H54 (cell line): ENCODE results near the gene ZNF319.

Experiments
- DNase-seq: peaks from one replicate; pipeline ENCODE4 v3.0.0; 2011; ENCODE audit warnings: low spot score, mixed read lengths; ENCODE audit not compliant: insufficient read length
- FAIRE-seq: peaks from 3 replicates; lab custom pipeline; 2011; peaks lifted over from hg19 to GRCh38; lab: Jason Lieb, UNC
- POLR2A ChIP-seq: IDR thresholded peaks from 2 replicates; pipeline ENCODE4 v1.6.1; 2011; ENCODE audit warnings: low read depth, mild to moderate bottlenecking, low read length

The ZNF319 gene

DNA sequence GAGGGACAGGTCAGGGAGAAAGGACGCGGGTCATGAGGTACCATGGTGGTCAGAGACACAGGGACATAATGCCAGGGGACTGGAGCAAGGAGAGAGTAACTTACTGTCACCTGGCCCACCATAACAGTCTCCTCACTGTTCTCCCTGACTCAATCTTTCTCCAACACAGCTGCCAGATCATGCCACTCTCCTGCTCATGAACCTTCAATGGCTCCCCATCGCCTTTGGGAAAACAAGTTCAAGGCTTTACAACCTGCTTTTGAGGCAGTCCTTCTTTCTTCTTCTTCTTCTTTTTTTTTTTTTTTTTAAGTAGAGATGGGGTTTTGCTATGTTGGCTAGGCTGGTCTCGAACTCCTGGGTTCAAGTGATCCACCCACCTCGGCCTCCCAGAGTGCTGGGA, 52.4 kb downstream of the ZNF319 start:
- FAIRE-seq (no peak), DNase-seq (no peak)
- TF ChIP-seq POLR2A = no peak

GRCh38 chr16:57947261-57947660, 53.2 kb downstream of the ZNF319 start:
- DNase-seq = no peak
- no peak for TF ChIP-seq POLR2A
- FAIRE-seq = no peak

DNA sequence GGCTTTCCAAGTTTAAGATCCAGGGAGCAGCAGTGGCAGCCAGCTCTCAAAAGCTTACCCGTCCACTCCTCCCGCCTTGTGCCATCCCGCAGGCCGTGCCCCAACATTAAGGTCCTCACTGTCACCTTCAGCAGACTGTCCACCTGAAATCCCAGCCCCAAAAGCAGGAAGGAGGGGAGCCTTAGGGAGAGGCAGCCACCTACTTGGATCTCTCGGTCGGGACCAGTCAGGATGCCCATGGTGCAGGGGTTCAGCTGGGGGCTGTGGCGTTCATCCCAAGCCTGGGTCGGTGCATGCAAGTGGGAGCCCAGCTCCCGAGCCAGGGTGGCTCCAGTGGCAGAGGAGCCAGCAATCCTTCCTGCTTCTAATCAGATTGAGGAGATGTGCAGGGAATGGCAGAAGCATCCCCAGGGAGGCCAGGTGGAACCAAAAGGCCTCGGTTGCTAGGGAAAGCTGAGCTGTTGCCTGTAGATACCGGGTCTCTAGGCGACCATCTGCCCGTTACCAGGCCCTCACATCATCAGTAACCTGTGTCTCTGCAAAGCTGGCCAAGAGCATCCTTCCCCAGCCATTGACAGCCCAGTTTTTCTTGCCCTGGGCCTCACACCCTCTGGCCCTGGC, 54.2 kb downstream of the ZNF319 start:
- TF ChIP-seq POLR2A = no peak
- DNase-seq (no peak), FAIRE-seq (no peak)

DNA sequence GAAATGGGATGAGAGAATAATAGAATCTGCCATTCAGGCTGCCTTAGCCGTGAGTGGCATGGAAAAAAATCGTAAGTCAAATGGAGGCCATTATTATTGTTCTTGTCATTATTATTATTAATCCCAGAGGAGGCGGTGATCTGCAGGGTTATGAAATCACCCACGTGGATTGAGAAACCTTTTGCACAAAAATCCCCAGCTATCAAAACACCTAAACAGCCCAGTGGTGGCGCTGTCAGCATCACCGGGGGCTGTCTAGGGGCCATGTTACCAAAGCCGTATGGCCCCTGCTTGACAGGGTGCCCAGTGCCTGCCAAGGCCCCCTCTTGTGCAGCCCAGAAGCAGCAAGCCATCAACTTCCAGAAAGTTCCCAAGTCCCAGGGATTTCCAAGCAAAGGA, 54.7 kb downstream of the ZNF319 start:
- FAIRE-seq = no peak
- no peak for DNase-seq
- TF ChIP-seq POLR2A = no peak

DNA sequence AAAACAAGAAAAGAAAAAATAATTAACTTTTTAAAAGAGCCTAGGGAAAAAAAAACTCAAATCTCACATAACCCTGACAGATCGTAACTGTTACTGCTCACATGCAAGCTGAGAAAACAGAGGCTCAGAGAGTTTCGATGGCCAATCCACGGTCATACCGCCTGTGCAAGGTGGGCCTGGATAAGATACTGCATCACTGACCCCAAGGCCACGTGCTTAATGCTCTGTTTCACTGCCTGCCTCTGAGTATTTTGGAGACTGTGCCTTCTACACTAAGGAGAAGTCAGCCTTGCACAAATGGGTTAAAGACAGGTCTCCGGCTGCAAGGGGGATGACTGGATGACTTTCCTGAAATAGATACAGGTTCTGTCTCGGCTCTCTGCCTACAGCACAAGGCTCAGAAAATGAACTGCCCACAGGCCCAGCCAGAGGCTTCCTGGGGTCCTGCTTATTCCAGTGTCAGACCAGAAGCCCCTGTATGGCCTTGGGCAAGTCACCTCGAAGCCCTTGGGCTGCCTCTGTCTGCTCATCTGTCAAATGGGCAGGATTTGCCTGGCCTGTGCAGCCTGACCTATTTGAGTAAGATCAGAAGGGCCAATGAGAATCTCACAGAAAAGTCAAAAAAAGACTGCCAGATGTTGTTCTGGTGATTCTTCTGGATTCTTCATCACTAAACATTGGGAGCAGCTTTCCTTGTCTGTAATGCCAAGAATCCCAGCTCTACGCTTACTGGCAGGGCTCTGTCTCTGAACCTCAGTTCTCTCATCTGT, 55.3 kb downstream of the ZNF319 start:
- no peak for DNase-seq
- no peak for TF ChIP-seq POLR2A
- no peak for FAIRE-seq
